ENCODE data around the gene ABLIM1.

DNA sequence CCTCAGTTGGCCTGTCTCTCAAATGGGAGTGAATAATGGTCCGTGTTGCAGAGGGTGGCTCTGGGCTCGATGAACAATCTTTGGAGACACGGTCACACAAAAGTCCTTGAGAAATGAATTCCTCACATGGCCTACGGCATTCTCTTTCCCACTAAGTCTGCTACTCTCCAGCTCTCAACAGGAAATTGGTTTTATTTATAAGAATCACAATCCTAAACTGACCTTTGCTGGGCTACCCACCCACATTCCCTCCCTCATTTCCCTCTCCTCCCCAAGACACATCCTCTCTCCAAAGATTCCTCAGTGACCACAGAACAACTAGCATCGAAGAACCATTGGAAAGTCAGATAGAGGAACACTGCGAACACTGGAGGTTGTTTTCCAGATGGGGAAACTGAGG, 258.5 kb downstream of the ABLIM1 start:
- TF ChIP-seq, protein P1, sequence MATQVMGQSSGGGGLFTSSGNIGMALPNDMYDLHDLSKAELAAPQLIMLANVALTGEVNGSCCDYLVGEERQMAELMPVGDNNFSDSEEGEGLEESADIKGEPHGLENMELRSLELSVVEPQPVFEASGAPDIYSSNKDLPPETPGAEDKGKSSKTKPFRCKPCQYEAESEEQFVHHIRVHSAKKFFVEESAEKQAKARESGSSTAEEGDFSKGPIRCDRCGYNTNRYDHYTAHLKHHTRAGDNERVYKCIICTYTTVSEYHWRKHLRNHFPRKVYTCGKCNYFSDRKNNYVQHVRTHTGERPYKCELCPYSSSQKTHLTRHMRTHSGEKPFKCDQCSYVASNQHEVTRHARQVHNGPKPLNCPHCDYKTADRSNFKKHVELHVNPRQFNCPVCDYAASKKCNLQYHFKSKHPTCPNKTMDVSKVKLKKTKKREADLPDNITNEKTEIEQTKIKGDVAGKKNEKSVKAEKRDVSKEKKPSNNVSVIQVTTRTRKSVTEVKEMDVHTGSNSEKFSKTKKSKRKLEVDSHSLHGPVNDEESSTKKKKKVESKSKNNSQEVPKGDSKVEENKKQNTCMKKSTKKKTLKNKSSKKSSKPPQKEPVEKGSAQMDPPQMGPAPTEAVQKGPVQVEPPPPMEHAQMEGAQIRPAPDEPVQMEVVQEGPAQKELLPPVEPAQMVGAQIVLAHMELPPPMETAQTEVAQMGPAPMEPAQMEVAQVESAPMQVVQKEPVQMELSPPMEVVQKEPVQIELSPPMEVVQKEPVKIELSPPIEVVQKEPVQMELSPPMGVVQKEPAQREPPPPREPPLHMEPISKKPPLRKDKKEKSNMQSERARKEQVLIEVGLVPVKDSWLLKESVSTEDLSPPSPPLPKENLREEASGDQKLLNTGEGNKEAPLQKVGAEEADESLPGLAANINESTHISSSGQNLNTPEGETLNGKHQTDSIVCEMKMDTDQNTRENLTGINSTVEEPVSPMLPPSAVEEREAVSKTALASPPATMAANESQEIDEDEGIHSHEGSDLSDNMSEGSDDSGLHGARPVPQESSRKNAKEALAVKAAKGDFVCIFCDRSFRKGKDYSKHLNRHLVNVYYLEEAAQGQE (IDR thresholded peaks at IDR 0.05; ENCODE audit: borderline replicate concordance in 1 of 2, low read depth in 1 of 2, low read length in 2 of 2): no peak
- TF ChIP-seq HDAC6 (IDR thresholded peaks at IDR 0.05; ENCODE audit: low read depth, low read length): no peak
- TF ChIP-seq, protein P2, sequence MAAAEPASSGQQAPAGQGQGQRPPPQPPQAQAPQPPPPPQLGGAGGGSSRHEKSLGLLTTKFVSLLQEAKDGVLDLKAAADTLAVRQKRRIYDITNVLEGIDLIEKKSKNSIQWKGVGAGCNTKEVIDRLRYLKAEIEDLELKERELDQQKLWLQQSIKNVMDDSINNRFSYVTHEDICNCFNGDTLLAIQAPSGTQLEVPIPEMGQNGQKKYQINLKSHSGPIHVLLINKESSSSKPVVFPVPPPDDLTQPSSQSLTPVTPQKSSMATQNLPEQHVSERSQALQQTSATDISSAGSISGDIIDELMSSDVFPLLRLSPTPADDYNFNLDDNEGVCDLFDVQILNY (CRISPR knock-in tag; conservative IDR thresholded peaks at IDR 0.05): no peak
- no peak for TF ChIP-seq MXI1 (IDR thresholded peaks at IDR 0.05; ENCODE audit: borderline replicate concordance, low read depth, low read length)
- no peak for TF ChIP-seq SP1 (IDR thresholded peaks at IDR 0.05)
- TF ChIP-seq SP1 (CRISPR knock-in tag; IDR thresholded peaks at IDR 0.05): no peak
- TF ChIP-seq ZNF768 (CRISPR knock-in tag; IDR thresholded peaks at IDR 0.05): no peak
- TF ChIP-seq KMT2A (CRISPR knock-in tag; IDR thresholded peaks at IDR 0.05): no peak
- TF ChIP-seq, protein P3, sequence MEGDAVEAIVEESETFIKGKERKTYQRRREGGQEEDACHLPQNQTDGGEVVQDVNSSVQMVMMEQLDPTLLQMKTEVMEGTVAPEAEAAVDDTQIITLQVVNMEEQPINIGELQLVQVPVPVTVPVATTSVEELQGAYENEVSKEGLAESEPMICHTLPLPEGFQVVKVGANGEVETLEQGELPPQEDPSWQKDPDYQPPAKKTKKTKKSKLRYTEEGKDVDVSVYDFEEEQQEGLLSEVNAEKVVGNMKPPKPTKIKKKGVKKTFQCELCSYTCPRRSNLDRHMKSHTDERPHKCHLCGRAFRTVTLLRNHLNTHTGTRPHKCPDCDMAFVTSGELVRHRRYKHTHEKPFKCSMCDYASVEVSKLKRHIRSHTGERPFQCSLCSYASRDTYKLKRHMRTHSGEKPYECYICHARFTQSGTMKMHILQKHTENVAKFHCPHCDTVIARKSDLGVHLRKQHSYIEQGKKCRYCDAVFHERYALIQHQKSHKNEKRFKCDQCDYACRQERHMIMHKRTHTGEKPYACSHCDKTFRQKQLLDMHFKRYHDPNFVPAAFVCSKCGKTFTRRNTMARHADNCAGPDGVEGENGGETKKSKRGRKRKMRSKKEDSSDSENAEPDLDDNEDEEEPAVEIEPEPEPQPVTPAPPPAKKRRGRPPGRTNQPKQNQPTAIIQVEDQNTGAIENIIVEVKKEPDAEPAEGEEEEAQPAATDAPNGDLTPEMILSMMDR (CRISPR knock-in tag; IDR thresholded peaks at IDR 0.05): no peak
- no peak for TF ChIP-seq ZKSCAN1 (IDR thresholded peaks at IDR 0.05; ENCODE audit: low read length)
- TF ChIP-seq, protein P4, sequence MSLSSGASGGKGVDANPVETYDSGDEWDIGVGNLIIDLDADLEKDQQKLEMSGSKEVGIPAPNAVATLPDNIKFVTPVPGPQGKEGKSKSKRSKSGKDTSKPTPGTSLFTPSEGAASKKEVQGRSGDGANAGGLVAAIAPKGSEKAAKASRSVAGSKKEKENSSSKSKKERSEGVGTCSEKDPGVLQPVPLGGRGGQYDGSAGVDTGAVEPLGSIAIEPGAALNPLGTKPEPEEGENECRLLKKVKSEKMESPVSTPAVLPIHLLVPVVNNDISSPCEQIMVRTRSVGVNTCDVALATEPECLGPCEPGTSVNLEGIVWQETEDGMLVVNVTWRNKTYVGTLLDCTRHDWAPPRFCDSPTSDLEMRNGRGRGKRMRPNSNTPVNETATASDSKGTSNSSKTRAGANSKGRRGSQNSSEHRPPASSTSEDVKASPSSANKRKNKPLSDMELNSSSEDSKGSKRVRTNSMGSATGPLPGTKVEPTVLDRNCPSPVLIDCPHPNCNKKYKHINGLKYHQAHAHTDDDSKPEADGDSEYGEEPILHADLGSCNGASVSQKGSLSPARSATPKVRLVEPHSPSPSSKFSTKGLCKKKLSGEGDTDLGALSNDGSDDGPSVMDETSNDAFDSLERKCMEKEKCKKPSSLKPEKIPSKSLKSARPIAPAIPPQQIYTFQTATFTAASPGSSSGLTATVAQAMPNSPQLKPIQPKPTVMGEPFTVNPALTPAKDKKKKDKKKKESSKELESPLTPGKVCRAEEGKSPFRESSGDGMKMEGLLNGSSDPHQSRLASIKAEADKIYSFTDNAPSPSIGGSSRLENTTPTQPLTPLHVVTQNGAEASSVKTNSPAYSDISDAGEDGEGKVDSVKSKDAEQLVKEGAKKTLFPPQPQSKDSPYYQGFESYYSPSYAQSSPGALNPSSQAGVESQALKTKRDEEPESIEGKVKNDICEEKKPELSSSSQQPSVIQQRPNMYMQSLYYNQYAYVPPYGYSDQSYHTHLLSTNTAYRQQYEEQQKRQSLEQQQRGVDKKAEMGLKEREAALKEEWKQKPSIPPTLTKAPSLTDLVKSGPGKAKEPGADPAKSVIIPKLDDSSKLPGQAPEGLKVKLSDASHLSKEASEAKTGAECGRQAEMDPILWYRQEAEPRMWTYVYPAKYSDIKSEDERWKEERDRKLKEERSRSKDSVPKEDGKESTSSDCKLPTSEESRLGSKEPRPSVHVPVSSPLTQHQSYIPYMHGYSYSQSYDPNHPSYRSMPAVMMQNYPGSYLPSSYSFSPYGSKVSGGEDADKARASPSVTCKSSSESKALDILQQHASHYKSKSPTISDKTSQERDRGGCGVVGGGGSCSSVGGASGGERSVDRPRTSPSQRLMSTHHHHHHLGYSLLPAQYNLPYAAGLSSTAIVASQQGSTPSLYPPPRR (CRISPR knock-in tag; IDR thresholded peaks at IDR 0.05; ENCODE audit: borderline replicate concordance): no peak
- TF ChIP-seq YY1 (IDR thresholded peaks at IDR 0.05; ENCODE audit: insufficient read depth, insufficient replicate concordance, low read depth, low read length): no peak
- TF ChIP-seq ZBTB8A (CRISPR knock-in tag; IDR thresholded peaks at IDR 0.05; ENCODE audit: borderline replicate concordance, low read depth): no peak

Data from HepG2 (cell line).